ENCODE results near the gene GRIN2A.

Gene GRIN2A

DNA sequence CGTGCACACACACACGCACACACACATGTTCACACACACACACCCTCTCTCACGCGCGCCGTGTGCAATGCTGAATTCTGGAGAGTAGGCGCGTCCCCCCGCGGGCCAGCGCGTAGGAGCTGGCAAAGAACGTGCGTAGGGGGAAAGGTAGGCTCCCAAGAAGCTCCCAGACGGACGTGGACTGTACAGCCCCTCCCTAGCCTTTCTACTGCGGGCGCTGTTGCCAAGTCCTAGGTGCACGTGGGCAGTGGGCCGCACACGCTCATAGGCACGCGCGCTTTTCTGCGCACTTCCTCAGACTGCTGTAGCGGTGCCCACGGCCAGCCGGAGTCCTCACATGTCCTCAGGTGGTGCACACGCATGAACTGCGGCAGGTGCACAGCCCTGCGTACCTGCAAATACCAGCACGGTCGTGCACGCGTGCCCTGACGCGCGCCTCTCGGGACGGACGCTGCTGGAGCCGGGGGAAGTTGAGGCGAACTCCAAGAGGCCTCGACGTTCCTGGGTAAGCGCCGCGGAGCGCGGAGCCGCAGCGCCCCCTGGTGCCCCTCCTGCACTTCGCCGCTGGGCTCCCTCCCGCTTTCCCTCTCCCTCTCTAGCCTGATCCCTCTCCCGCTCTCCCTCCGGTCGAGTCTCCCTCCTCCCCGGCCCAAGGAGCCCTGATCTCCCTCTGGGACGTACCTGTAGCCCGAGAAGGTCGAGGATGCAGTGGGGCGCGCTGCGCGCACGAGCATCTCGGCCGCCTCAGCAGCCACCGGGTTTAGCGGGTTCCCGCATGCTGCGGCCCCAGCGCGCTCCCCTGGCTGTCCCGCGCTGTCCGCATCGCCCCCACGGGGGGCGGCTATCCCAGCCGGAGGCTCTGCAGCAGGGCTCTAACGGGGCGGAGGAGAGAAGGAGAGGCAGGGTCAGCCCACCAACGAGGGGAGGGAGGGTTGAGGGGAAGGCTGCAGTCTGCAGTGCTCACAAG, 749 bp downstream of the GRIN2A start:
- ATAC-seq, result no peak

DNA sequence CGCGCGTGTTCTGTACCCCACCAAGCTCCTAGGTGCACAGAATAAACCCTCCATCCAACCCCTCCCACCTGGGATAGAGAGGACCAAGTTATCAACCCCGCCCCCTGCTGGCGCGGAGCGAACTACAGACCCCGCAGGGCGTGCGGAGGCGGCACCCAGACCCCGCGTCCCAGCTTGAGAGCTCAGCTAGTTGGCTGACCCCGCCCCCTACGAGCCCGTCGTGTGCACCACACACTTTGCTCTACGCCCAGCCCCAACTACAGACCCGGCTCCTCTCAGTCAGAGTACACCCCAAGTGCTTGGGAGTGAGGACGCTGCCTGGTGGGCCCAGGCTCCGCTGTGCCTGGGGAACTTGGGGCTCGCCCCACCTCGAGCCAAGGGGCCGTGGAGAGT, 1.5 kb downstream of the GRIN2A start:
- ATAC-seq, result peak in 1 of 2 donors; percentile 33

DNA sequence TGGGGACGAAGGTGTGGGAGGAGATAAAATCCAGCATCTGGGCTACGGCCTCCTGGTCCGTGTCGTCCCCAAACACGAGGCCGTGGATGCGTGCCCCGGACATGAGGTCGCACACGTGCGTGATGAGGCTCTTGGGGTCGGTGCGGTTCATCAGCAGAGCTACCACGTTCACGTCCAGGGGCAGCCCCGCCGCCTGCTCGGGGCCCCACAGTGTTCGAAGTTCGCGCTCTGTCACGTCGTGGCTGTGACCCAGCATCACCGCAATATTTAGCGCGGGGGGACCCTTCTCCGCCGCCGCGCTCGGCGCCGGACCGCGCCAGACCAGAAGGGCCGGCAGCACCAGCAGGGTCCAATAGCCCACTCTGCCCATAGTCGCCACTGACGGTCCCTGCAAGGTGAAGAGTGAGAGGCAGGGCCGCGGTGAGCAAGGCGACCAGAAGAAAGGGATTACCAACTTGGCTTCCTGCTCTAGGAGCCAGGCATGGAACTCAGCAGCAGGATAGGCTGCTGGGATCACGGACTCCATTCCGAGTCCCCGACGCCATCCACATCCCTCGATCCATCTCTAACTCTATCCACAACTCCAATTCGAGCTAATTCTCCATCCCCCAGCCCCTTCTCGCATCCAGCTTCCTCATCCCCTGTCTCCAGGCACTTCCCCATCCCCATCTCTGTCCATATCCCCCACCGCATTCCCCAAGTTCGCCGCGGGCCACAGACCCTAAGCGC, 2.0 kb downstream of the GRIN2A start:
- no peak for ATAC-seq

DNA sequence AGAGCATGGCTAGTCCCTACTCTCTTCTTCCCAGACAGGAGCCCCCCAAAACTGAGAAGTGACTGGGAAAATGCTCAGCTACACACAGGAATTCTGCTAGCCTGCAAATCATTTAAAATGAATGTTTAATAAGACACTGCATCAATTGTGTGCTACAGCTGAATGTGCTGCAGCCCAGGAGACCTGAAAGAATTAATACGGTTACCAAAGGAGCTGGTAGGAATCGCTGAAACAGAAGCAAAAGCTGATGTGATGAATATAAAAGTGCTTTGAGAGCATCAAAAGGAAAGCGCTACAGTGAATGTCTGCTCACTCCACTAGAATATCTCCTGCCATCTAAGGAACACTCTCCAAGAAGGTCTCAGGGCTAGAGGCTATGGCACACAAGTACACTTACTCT, 3.7 kb downstream of the GRIN2A start:
- no peak for ATAC-seq

DNA sequence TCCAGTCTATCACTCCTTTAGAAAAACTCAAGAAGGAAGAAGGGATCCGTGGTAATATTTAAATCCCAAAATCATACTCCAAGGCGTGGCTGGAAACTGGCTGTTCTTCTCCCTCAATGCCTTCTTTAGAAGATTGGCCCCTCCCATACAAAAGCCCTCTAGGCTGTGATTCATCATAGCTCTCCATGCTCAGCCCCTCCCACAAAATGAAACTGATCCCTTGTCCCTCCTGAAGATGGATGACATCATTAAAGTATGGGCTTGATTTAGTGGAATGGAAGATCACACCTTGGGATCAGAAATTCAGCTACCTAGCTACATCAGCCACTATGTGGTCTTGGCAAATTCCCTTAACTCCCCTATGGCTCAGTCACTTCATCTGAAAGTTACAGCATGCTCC, 4.1 kb downstream of the GRIN2A start:
- ATAC-seq, result no peak

DNA sequence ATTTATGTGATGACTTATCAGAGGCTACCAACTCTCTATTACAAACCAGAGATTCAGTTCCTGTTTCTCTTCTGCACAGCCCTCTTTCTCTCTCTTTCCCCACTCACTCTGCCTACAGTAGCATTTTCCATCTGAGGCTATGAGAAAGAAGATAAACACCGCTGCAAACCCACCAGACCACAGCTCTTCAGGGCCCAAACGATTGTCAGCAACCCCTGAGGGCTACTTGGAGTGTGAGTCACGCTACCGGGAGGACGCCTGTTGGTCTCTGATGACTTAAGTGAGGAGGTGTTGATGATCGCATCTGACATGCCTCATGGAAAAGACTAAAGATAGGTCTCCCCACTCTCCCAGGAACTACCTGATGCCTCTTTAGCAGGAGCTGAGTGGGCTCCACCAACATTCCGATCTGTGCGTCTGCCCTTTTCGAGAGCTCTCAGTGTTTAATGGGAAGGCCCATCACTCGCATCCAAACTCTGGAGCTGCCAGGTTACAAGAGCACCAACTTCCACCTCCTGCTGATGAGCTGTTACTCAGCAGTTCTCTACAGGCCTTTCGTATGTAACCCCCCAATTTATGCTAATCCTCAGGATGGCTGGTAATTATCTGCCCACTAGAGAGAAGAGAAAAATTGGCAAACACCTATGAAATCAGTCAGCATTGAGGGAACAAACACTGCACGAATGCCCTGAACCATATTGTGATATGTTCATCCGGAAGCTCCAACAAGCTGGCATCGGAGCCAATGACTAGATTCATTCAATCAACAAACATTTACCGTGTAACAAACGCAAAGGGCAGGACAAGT, 9.2 kb downstream of the GRIN2A start:
- no peak for ATAC-seq

DNA sequence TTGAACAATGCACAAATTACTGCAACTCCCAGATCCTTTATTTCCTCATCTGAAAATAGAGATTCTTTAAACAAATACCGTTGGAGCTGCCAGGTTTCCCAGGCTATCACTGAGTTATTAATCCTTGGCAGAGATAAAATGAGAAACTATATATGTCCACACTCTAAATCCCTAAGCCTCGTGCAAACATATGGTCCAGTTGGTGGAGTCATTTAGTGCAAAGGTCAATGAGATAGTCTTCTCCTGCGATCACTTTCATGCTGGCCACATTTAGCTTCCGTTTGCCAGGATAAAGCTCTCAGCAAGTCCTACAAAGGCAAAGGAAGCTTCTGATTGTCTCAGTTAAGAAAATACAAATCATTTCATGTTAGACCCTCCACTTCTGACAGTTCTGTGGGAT, 11.0 kb downstream of the GRIN2A start:
- ATAC-seq, result no peak

DNA sequence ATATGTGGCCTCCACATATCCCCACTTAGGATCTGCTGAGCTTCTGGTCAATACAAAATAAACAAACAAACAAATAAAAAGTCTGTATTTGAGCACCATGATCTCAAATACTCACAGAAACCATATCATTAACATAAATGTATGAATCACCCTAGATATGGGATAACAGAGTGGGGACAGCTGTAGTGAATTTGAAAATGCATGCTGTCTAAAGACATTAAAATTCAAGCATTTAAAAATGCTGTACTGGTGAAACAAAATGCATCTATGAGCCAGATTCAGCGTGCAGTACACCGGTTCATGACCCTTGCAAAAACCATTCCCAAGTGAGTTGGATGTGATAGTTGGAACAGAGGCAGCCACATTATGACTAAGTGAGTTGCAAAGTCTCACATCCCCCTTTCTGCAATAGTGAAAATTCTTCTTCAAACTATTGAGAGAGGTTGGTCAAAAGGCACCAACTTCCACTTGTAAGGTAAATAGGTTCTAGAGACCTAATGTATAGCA, 12.3 kb downstream of the GRIN2A start:
- no peak for ATAC-seq

DNA sequence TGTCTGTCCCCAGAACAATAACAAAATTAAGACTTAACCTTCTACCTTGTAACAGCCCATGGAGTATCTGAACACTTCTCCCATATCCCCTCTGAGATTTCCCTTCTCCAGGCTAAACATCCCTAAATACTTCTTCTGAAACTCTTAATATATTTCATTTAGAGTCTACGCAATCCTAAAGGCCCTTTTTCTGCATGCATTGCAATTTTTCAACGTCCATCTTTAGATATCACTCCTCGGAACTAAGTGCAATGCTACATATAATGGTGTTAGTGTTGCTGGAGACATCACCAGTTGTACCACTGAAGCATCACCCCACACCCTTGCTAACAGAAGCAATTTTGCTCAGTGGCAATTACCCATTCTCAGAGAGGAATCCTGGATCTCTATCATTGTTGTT, 13.2 kb downstream of the GRIN2A start:
- ATAC-seq, result no peak

DNA sequence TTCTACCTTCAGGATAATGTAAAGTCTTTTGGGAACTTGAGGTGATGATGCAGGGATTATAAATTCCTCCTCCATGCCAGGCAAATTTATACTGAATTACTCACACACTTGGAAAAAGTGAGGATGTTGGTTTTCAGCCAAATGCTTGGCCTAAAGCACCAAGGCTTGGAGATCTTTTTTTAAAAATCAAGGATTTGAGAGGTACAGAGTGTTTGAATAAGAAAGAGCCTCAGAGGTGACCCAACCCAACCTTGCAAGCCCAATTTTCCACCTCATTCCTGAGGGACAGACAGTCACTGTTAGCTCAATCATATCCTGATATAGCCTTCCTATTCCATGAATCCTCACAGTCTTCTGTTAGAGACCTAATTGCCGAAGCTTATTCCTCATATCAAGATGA, 14.0 kb downstream of the GRIN2A start:
- ATAC-seq, result no peak

DNA sequence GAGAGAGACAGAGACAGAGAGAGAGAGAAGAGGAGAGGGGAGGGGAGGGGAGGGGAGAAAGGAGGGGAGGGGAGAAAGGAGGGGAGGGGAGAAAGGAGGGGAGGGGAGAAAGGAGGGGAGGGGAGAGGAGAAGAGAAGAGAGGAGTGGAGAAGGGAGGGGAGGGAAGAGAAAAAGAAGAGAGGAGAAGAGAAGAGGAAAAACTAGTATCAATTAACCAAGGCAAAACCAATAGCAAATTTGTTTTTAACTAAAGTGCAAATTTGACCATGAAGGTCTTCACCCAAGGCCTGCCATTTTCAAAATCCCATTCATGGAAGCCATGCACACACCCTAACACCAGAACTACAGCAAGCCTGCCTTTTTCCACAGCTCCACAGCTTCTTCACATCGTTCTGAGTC, 16.6 kb downstream of the GRIN2A start:
- no peak for ATAC-seq

DNA sequence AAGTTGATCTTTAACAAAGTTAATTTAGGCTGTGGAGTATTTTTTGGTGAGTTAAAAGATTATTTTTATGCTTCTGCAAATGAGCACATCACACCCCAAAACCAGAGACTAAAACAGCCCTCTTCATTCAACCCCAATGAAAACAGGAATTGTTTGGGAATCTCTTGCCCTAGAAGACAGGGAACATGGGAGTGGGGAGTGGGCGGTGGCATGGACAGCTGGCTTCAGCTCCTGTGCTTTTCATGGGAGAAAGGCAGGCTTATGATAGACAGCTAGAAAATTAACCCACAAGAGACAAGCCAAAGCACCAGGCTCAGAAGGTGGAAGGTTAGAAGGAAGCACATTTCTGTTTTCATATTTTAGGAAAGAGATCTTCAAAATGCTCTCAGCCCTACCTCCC, 19.2 kb downstream of the GRIN2A start:
- no peak for ATAC-seq

DNA sequence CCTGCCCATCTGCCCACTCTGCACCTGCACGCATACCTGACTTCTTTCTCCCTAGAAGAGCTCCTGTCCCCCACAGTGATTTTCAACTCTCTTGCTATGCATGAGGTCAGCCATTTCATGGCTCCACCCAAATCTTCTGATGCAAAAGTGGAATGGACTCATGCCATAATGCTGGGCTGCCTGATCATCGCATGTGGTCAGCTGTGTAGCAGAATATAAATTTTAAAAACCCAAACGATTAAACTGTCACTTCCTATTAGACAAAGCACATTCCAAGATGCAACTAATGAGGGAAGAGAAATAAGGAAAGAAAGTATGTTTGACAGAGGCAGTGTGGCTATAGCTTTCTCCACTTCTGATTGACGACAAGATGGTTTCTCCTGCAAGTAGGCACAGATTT, 26.1 kb downstream of the GRIN2A start:
- no peak for ATAC-seq

DNA sequence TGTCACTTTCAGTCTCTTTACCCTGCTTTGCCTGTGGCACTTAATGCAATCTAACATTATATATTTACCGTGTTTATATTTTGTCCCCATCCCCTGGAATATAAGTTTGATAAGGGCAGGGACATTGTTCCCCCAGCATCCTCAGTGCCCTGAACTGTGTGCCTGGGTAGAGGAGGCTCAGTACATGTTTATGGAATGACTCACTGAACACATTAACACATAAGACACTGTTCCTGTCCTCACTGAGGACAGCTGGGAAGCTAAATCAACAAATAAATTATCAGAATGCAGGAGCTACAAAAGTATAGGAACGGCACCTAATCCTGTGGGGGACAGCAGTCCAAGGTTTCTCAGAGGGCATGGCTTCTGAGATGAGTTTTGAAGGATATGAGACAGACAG, 27.8 kb downstream of the GRIN2A start:
- no peak for ATAC-seq

DNA sequence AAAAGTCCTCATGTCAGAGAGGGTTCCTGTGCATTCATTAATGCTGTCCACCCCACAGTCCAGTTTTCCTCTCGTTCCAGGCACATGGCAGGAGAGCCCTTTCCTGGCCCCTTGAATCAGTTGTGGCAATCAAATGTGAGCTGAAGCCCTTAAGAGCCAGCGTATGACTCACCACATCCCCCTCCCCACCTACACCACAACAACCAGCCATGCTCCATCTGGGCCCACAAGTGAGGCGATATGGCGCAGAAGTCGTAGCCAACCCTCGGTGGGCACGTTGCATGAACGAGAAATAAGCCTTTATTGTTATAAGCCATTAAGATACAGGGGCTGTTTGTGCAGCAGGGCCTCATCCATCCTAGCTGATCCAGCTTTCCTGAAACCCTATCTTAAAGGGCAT, 28.2 kb downstream of the GRIN2A start:
- no peak for ATAC-seq

DNA sequence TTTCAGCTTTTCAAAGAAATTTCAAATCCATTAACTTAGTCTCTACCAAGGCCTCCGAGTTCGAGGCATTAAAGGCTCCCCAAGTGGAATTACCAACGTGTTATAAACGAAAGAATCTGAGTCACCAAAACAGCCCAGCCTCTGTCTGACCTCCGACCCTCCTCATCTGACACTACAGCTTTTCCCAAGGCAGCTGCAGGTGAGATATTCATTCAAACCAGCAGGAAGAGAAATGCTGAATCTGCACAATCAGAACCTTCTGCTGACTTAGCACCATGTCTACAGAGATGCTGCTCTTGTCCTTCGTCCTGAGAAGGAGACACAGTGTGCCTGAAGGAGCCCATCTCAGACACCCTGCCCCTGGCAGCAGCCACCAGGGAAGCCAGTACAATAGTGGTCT, 30.5 kb downstream of the GRIN2A start:
- ATAC-seq, result no peak

DNA sequence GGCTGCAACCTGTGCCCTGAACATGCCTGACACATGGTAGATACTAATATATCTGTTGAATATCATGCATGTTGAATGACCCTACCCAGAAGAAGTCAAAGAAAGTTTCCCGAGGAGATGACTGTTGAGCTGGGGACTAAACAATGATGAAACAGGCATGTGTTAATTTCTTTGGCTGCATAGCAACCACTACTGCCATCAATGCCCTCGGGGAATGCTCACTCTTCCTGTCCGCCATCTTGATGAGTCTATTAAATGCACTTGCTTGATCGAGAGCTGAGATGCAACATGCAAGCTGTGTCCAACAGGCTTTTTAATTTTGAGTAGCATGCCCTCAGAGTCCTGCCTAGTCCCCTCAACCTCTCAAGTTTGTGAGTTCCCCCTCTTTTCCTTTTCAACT, 31.3 kb downstream of the GRIN2A start:
- no peak for ATAC-seq

DNA sequence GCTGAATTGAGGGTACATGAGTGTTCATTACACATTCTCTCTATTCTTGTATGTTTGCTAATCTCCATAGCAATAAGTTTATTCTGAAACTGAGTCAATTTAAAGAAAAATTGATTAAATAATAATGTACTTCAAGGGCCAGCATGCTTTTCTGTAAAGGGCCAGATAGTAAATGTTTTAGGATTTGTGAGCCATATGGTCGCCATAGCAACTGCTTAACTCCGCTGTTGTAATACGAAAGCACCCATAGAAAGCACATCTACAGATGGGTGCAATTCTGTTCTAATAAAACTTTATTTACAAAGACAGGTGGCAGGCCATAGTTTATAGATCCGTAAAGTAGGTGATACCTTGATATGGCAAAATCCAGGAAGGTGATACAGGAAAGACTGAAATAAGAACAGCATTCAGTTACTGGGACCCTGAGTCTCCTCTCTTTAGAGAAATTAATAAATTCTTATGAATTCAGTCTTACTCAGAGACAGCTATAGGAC, 36.6 kb downstream of the GRIN2A start:
- ATAC-seq, result no peak

DNA sequence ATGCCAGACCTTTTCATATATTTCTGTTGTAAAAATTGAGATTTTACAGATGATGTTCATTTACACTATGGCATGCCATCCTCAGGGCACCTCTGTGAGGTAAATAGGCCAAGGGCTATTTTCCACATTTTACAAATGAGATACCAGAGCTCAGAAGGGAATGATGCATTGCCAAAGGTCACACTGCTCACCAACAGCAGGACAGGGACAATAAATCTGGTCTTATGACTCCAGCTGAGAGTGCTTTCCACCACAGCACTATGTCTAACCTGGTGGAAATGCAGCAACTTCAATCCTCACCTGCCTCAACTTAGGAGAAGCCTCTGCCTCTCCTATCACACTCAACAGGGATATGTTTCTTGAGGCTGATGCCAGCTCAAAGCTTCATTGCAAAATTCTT, 40.6 kb downstream of the GRIN2A start:
- ATAC-seq, result no peak

DNA sequence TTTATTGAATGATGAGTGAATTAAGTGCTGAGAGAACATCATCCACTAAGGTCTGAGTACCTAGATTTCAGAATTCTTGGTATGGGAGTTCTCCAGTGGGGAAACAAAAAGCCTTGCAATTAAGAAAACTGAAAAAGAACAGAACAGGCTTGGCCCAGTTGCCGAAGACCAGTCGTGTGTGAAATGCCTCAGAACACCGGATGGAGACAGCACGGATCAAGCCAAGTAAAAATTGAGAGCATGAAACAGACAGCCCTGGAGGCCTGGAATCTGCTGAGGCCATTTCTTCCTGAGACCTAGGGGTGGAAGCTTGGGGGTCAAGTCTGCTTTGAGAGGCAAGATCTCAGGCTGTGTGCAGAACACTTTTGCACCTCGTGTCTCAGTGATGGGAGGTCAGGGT, 43.3 kb downstream of the GRIN2A start:
- ATAC-seq, result no peak

DNA sequence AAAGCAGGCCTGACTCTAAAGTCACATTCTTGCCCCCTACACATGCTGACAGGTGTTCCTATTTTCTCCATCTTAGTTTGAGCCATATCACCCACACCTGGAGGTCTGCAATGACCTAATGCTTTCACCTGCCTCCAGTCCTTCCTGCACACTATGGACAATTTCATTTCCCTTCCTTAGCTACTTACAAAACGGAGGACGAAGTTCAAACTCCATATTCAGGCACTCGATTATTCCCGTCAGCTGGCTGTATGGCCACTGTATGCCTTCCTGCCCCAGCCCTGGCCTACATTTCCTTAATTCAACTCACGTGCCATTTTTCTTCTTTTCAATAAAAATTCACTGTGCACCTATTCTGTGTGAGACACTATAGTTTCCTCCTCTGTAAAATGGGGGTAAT, 44.9 kb downstream of the GRIN2A start:
- no peak for ATAC-seq

DNA sequence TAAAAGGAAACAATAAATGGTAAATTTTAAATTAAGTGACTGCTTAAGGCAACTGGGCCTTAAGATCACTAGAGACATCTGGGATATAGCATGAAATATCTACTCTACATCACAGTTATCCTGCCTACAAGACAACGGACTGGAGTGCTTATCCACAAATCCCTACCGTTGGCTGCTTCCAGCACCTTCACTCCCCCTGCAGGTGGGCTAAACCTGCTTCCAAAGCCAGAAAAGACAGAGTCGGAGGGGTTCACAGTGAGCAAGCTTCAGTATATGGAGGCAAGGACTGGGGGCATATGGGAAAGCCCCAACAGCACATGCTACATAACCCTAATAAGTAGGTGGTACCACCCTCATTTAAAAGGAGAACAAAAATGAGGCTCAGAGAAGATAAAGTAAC, 45.3 kb downstream of the GRIN2A start:
- ATAC-seq, result no peak

DNA sequence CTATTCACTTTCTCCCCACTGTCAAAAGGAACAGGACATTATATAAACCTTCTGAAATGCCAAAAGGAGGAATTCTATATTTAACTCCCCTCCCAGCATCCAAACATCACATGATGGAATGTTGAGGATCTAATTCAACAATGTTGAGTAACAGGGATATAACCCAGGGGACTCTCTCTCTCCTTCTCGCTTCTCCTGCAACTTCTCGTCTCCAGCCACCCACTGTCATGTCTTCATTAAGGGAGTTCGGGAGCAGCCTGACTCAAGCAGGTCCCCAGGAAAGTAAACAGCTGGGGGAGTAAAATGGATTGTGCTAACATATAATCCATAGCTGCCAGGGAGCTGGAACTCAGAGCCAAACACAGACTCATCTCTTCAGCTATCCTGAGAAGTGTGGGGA, 51.7 kb downstream of the GRIN2A start:
- ATAC-seq, result no peak
